HG02885 (cell line): ENCODE results near the gene PML.
"Not testable (repeated sequence)": the region's sequence is repeated elsewhere in the genome, so short reads cannot be mapped to it uniquely, and the experiment has no call there.

Experiments
- ATAC-seq: cut with Tn5 transposase; IDR thresholded peaks from one replicate; pipeline ENCODE4 v1.9.1; 2021; ENCODE audit warnings: mild to moderate bottlenecking; ENCODE audit not compliant: unreplicated experiment, poor library complexity

Gene PML

GRCh38 chr15:74096753-74097474 is 102.4 kb downstream of the PML start:
- not testable (repeated sequence) for ATAC-seq
